Esophagus (tissue), 2 donors: ENCODE data around the gene GLB1L2. TPM values are rescaled to one million over a fixed set of nuclear protein-coding genes. Genes with fewer than 3 reads are reported as not detected.
"Not testable (repeated sequence)": the region's sequence is repeated elsewhere in the genome, so short reads cannot be mapped to it uniquely, and the experiment has no call there.

Source experiments
- H3K27ac ChIP-seq, 2 donors: one replicate each; pipeline ENCODE4 v1.5.1; 2013; ENCODE audit warnings: low read depth in 2 of 2, mild to moderate bottlenecking in 2 of 2, inconsistent platforms in 1 of 2, low read length in 1 of 2, moderate library complexity in 1 of 2
- H3K27me3 ChIP-seq, 2 donors: one replicate each; pipeline ENCODE4 v1.6.1; 2013; ENCODE audit warnings: low read length in 2 of 2, control low read depth in 1 of 2, mild to moderate bottlenecking in 1 of 2; ENCODE audit not compliant: insufficient read depth in 2 of 2, control insufficient read depth in 1 of 2
- H3K36me3 ChIP-seq, 2 donors: one replicate each; pipeline ENCODE4 v1.6.1; 2013; ENCODE audit warnings: low read length in 1 of 2; ENCODE audit not compliant: control insufficient read depth in 2 of 2, insufficient read depth in 2 of 2
- H3K4me1 ChIP-seq, 2 donors: one replicate each; pipeline ENCODE4 v1.6.1; 2013; ENCODE audit warnings: low read length in 1 of 2; ENCODE audit not compliant: control insufficient read depth in 2 of 2, insufficient read depth in 2 of 2
- H3K4me3 ChIP-seq, 2 donors: one replicate each; pipeline ENCODE4 v1.5.1; 2013; ENCODE audit warnings: low read length in 2 of 2, mild to moderate bottlenecking in 2 of 2, low read depth in 1 of 2, moderate library complexity in 1 of 2
- H3K9me3 ChIP-seq, 2 donors: one replicate each; pipeline ENCODE4 v1.6.1; 2013; ENCODE audit warnings: mild to moderate bottlenecking in 2 of 2, low read depth in 1 of 2, low read length in 1 of 2, moderate library complexity in 1 of 2; ENCODE audit not compliant: control insufficient read depth in 2 of 2, insufficient read depth in 1 of 2
- WGBS, 2 donors: extraction: QIAGEN DNeasy Blood & Tissue Kit; methylation state at CpG; one replicate each; pipeline ENCODE4 v1.1.7; 2013; 5-methylcytosine and 5-hydroxymethylcytosine counted together
- polyA plus RNA-seq, 2 donors: library from polyadenylated mRNA; stranded (reverse); fragments of 200-250 nt; gene quantifications; one replicate each; pipeline ENCODE4 v1.2.3, GENCODE V29; 2013
- donor health status: healthy with polysubstance abuse.
- donor health status: Bipolar disorder and iron deficiency.

Gene GLB1L2
- polyA plus RNA-seq, 2 donors = 2.4 to 3.2 TPM

GRCh38 chr11:134344497-134345236 is 12.9 kb downstream of the GLB1L2 start:
- not testable (repeated sequence) for H3K4me3 ChIP-seq, H3K9me3 ChIP-seq, H3K4me1 ChIP-seq, H3K27me3 ChIP-seq, H3K27ac ChIP-seq, H3K36me3 ChIP-seq
- 88 to 91% methylated on average over 26 to 27 of the region's 28 CpGs for WGBS, 2 donors

- H3K27me3 ChIP-seq = no peaks in the 10 kb centered on the region
- peaks cover 0 to 4% of the 10 kb centered on the region in 2 donors for H3K4me1 ChIP-seq
- H3K4me3 ChIP-seq = no peak overlapping the region
- H3K9me3 ChIP-seq = no peaks in the 10 kb centered on the region
- H3K27ac ChIP-seq = no peak overlapping the region
- H3K36me3 ChIP-seq = no peaks in the 10 kb centered on the region
- 85 to 89% methylated on average over 4 of the region's 4 CpGs for WGBS, 2 donors
Measured at GRCh38 chr11:134345237-134345550, 13.4 kb downstream of the GLB1L2 start.

DNA sequence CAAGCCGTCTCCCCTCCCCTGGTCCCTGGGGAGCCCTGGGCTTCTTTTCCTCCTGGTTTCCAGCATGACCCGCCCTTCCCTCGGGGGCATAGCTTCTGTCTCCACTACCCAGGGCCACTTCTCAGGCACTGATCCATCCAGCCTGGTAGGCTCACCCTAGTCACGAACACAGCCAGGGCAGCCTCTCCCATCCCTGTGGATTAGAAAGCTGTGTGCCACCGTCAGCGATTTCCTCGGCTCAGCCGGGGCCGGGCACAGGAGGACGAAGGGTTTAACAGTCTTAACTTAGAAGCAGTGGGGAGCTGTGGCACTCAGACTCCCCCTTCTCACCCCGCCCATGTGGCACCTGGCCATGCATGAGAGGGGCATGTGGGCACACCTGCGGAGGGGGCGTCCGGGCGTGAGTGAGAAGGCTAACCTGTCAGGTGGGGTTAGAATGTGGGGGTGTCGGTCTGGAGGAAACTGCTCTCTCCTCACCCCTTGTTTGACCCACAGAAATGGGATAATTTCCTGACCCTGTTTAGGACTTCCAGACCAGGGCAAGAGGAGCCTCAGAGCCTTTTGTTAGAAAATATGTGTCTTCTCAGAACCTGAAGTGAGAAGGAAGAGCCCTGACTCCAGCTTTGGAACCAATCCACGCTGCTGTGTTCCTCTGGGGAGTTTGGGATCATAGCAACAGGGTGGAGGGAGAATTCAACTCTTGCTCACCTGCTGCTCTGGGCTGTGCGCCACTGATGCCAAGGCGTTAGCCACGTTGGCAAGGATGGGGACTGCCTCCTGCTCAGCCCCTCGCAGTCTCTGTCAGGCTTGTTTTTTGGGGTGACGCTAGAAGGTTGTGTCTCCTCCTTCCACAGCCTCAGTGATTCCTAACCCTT is 14.6 kb downstream of the GLB1L2 start:
- no peak overlapping the region for H3K27ac ChIP-seq
- H3K4me1 ChIP-seq = peaks cover 0 to 4% of the 10 kb centered on the region in 2 donors
- no peaks in the 10 kb centered on the region for H3K27me3 ChIP-seq
- H3K36me3 ChIP-seq = no peaks in the 10 kb centered on the region
- no peak overlapping the region for H3K4me3 ChIP-seq
- no peaks in the 10 kb centered on the region for H3K9me3 ChIP-seq
- 56 to 71% methylated on average over 22 of the region's 22 CpGs for WGBS, 2 donors

DNA sequence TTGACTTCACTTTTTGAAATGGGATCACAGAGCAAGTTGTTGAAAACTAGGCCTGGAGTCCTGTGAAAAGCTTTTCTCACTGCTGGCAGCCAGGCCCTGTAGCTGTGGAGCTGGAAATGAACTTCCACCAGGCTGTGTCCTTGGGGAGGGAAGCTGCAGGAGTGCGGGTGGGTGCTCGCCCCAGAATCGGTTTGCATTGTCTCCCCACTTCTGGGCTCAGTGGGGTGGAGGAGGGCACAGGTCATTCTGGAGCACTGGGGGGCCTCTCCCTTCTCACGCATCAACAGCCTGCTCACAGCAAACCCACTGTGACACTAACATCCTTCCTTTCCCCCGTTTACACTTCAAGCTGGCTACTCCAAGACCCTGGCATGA is 15.2 kb downstream of the GLB1L2 start:
- no peaks in the 10 kb centered on the region for H3K9me3 ChIP-seq
- WGBS, 2 donors = 79 to 87% methylated on average over 5 of the region's 5 CpGs
- H3K36me3 ChIP-seq = no peaks in the 10 kb centered on the region
- H3K4me3 ChIP-seq = no peak overlapping the region
- no peaks in the 10 kb centered on the region for H3K27me3 ChIP-seq
- H3K4me1 ChIP-seq = peaks cover 0 to 4% of the 10 kb centered on the region in 2 donors
- no peak overlapping the region for H3K27ac ChIP-seq

DNA sequence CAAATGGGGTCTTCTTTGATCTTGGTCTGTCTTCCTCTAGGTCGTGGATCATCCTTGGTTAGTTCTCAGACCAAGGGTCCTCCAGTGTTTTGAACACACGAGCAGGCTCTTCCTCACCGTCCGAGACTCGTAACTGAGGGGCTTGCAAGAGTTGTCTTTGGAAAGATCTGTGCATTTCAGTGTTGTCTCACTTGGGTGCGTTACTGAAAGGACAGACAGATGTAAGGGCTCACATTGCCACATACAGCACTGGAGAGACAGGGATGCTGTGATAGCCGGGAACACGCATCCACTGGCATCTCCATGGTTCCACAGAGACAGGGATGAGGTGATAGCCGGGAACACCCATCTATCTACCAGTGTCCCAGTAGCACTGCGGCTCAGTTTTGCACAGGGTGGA is 15.7 kb downstream of the GLB1L2 start:
- peaks cover 0 to 4% of the 10 kb centered on the region in 2 donors for H3K4me1 ChIP-seq
- WGBS, 2 donors = 84 to 91% methylated on average over 10 of the region's 10 CpGs

GRCh38 chr11:134349109-134349801 is 17.5 kb downstream of the GLB1L2 start:
- Histone ChIP-seq H3K36me3 (no peaks in the 10 kb centered on the region), H3K4me3 (no peak overlapping the region), H3K4me1 (peaks cover 0 to 4% of the 10 kb centered on the region in 2 donors), H3K27ac (no peak overlapping the region), H3K9me3 (no peaks in the 10 kb centered on the region), H3K27me3 (no peaks in the 10 kb centered on the region)
- WGBS, 2 donors = 64% methylated on average over 6 of the region's 6 CpGs

More for the DNA sequence above, 15.7 kb downstream of the GLB1L2 start:
- H3K36me3 ChIP-seq = no peaks in the 10 kb centered on the region
- H3K27me3 ChIP-seq = no peaks in the 10 kb centered on the region
- no peaks in the 10 kb centered on the region for H3K9me3 ChIP-seq
- no peak overlapping the region for H3K27ac ChIP-seq
- no peak overlapping the region for H3K4me3 ChIP-seq

DNA sequence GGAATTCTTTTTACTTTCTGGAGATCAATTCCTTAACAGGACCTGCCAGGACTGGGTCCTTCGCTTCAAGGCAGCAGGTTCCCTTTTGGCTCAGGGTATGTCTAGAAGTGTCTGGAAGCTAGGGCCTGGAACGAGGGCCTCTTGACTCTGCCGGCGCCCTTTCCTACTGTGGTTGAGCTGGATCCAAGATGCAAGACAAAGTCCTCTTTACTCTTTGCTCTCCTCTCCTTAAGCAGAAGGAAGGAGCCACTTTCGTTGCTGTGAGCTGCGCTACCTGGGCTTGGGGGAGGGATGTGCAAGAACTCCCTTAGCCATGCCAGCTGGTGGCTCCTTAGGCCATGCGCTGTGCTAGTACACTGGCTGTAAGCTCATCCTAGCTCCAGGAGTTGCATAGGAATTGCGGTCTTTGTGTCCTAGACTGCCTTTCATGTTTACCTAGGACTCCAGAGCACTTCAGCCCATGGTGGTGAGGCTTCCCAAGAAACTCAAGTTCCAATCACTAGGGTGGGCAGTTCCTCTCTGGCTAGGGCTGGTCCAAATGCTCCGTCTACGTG is 18.1 kb downstream of the GLB1L2 start:
- H3K4me3 ChIP-seq = no peak overlapping the region
- no peaks in the 10 kb centered on the region for H3K27me3 ChIP-seq
- no peaks in the 10 kb centered on the region for H3K9me3 ChIP-seq
- H3K4me1 ChIP-seq = peaks cover 0 to 4% of the 10 kb centered on the region in 2 donors
- H3K27ac ChIP-seq = no peak overlapping the region
- WGBS, 2 donors = 90 to 92% methylated on average over 10 of the region's 10 CpGs
- H3K36me3 ChIP-seq = no peaks in the 10 kb centered on the region

- no peaks in the 10 kb centered on the region for H3K27me3 ChIP-seq
- H3K4me1 ChIP-seq = peaks cover 0 to 4% of the 10 kb centered on the region in 2 donors
- H3K9me3 ChIP-seq = no peaks in the 10 kb centered on the region
- whole genome bisulfite sequencing, 2 donors = 87 to 92% methylated on average over 9 of the region's 9 CpGs
- H3K36me3 ChIP-seq = no peaks in the 10 kb centered on the region
- H3K27ac ChIP-seq = no peak overlapping the region
- no peak overlapping the region for H3K4me3 ChIP-seq
Measured at GRCh38 chr11:134350381-134350780, 18.6 kb downstream of the GLB1L2 start.

GRCh38 chr11:134352111-134352510 is 20.3 kb downstream of the GLB1L2 start:
- WGBS, 2 donors = 91 to 92% methylated on average over 2 of the region's 2 CpGs
- Histone ChIP-seq H3K9me3 (no peaks in the 10 kb centered on the region), H3K4me1 (no peaks in the 10 kb centered on the region), H3K27me3 (no peaks in the 10 kb centered on the region), H3K27ac (no peak overlapping the region), H3K4me3 (no peak overlapping the region), H3K36me3 (peaks cover 0 to 2% of the 10 kb centered on the region in 2 donors)
